ENCODE data around the gene OLFM4.

Gene OLFM4

GRCh38 chr13:53075356-53076041 is 46.9 kb downstream of the OLFM4 start:
- TF ChIP-seq ZBTB7A (IDR thresholded peaks at IDR 0.05; ENCODE audit: low read depth) (no peak), REST (IDR thresholded peaks at IDR 0.05; ENCODE audit: low read depth) (no peak), FOXM1 (IDR thresholded peaks at IDR 0.05; ENCODE audit: borderline replicate concordance, low read depth) (no peak), YY1 (IDR thresholded peaks at IDR 0.05; ENCODE audit: low read depth) (no peak), CEBPB (IDR thresholded peaks at IDR 0.05) (no peak), CREB1 (IDR thresholded peaks at IDR 0.05; ENCODE audit: low read depth) (no peak), NFIC (IDR thresholded peaks at IDR 0.05) (no peak), TCF12 (IDR thresholded peaks at IDR 0.05; ENCODE audit: low read depth) (no peak), TAF1 (IDR thresholded peaks at IDR 0.05; ENCODE audit: low read depth) (no peak), MAX (IDR thresholded peaks at IDR 0.05) (no peak), TEAD4 (IDR thresholded peaks at IDR 0.05) (no peak)

- TF ChIP-seq FOXM1 (IDR thresholded peaks at IDR 0.05; ENCODE audit: borderline replicate concordance, low read depth) (no peak), EGR1 (IDR thresholded peaks at IDR 0.05) (no peak), NFIC (IDR thresholded peaks at IDR 0.05) (no peak), ZBTB7A (IDR thresholded peaks at IDR 0.05; ENCODE audit: low read depth) (no peak), TAF1 (IDR thresholded peaks at IDR 0.05; ENCODE audit: low read depth) (no peak), TEAD4 (IDR thresholded peaks at IDR 0.05) (no peak), RAD21 (IDR thresholded peaks at IDR 0.05; ENCODE audit: low read depth) (no peak), EP300 (IDR thresholded peaks at IDR 0.05; ENCODE audit: borderline replicate concordance) (no peak), TCF12 (IDR thresholded peaks at IDR 0.05; ENCODE audit: low read depth) (no peak), CEBPB (IDR thresholded peaks at IDR 0.05) (no peak)
Observed at GRCh38 chr13:53079691-53080090, 51.1 kb downstream of the OLFM4 start.

GRCh38 chr13:53088871-53089270 is 60.3 kb downstream of the OLFM4 start:
- TF ChIP-seq EGR1 (IDR thresholded peaks at IDR 0.05), result no peak
- TF ChIP-seq MAX (IDR thresholded peaks at IDR 0.05), result no peak
- no peak for TF ChIP-seq FOXM1 (IDR thresholded peaks at IDR 0.05; ENCODE audit: borderline replicate concordance, low read depth)
- TF ChIP-seq CEBPB (IDR thresholded peaks at IDR 0.05), result no peak
- no peak for TF ChIP-seq REST (IDR thresholded peaks at IDR 0.05; ENCODE audit: low read depth)
- TF ChIP-seq NFIC (IDR thresholded peaks at IDR 0.05), result no peak
- no peak for TF ChIP-seq EP300 (IDR thresholded peaks at IDR 0.05; ENCODE audit: borderline replicate concordance)
- no peak for TF ChIP-seq CREB1 (IDR thresholded peaks at IDR 0.05; ENCODE audit: low read depth)
- TF ChIP-seq RAD21 (IDR thresholded peaks at IDR 0.05; ENCODE audit: low read depth), result no peak

- TF ChIP-seq MAX (IDR thresholded peaks at IDR 0.05), result no peak
- TF ChIP-seq REST (IDR thresholded peaks at IDR 0.05; ENCODE audit: low read depth), result no peak
- TF ChIP-seq CEBPB (IDR thresholded peaks at IDR 0.05), result no peak
- TF ChIP-seq CREB1 (IDR thresholded peaks at IDR 0.05; ENCODE audit: low read depth), result no peak
- no peak for TF ChIP-seq RAD21 (IDR thresholded peaks at IDR 0.05; ENCODE audit: low read depth)
- no peak for TF ChIP-seq NFIC (IDR thresholded peaks at IDR 0.05)
- no peak for TF ChIP-seq TEAD4 (IDR thresholded peaks at IDR 0.05)
- no peak for TF ChIP-seq YY1 (IDR thresholded peaks at IDR 0.05; ENCODE audit: low read depth)
- no peak for TF ChIP-seq FOXM1 (IDR thresholded peaks at IDR 0.05; ENCODE audit: borderline replicate concordance, low read depth)
- no peak for TF ChIP-seq USF1 (IDR thresholded peaks at IDR 0.05)
- TF ChIP-seq EP300 (IDR thresholded peaks at IDR 0.05; ENCODE audit: borderline replicate concordance), result no peak
- no peak for TF ChIP-seq TCF12 (IDR thresholded peaks at IDR 0.05; ENCODE audit: low read depth)
- no peak for TF ChIP-seq EGR1 (IDR thresholded peaks at IDR 0.05)
- no peak for TF ChIP-seq TAF1 (IDR thresholded peaks at IDR 0.05; ENCODE audit: low read depth)
- TF ChIP-seq ZBTB7A (IDR thresholded peaks at IDR 0.05; ENCODE audit: low read depth), result no peak
Observed at GRCh38 chr13:53089951-53090350, 61.3 kb downstream of the OLFM4 start.

Data from Ishikawa (cell line).